GM23338 (cell line): ENCODE data around the gene DNAJB6. TPM values are rescaled to one million over a fixed set of nuclear protein-coding genes. Genes with fewer than 3 reads are reported as not detected.

Experiments used
- ATAC-seq: fragments of 200-7000 bp; cut with Tn5 transposase; 3 replicates; pipeline ENCODE4 v1.9.1; 2020
- DNase-seq: peaks from one replicate; pipeline ENCODE4 v3.0.0-alpha.2; 2015; ENCODE audit warnings: low spot score
- H2AFZ ChIP-seq: fragments of 200-600 bp; sonication (generic); 2 replicates; pipeline ENCODE4 v1.8.0; 2016; ENCODE audit warnings: antibody characterized with exemption, mild to moderate bottlenecking, moderate library complexity
- H3F3A ChIP-seq: fragments of 200-600 bp; sonication (generic); replicated peaks from 2 replicates; pipeline ENCODE4 v1.8.0; 2017; ENCODE audit warnings: antibody characterized with exemption, mixed run types, low read depth
- H3K27ac ChIP-seq: fragments of 200-600 bp; sonication (generic); 2 replicates; pipeline ENCODE4 v1.6.1; 2016; ENCODE audit warnings: low read depth
- H3K27me3 ChIP-seq: fragments of 200-600 bp; sonication (generic); 2 replicates; pipeline ENCODE4 v1.8.0; 2016; ENCODE audit warnings: mild to moderate bottlenecking, mixed run types, moderate library complexity; ENCODE audit not compliant: insufficient read depth
- H3K36me3 ChIP-seq: fragments of 200-600 bp; sonication (generic); 2 replicates; pipeline ENCODE4 v1.8.0; 2016; ENCODE audit warnings: mild to moderate bottlenecking; ENCODE audit not compliant: insufficient read depth
- H3K4me1 ChIP-seq: fragments of 200-600 bp; sonication (generic); 2 replicates; pipeline ENCODE4 v1.8.0; 2016; ENCODE audit warnings: mild to moderate bottlenecking, moderate library complexity; ENCODE audit not compliant: insufficient read depth
- H3K4me2 ChIP-seq: fragments of 200-600 bp; sonication (generic); 2 replicates; pipeline ENCODE4 v1.7.1; 2017; ENCODE audit warnings: mixed run types
- H3K4me3 ChIP-seq: fragments of 200-600 bp; sonication (generic); 2 replicates; pipeline ENCODE4 v1.6.1; 2016; ENCODE audit warnings: mixed run types
- H3K79me2 ChIP-seq: fragments of 200-600 bp; sonication (generic); replicated peaks from 2 replicates; pipeline ENCODE4 v1.8.0; 2017; ENCODE audit warnings: mild to moderate bottlenecking; ENCODE audit not compliant: insufficient read depth
- H3K9me2 ChIP-seq: fragments of 200-600 bp; sonication (generic); 2 replicates; pipeline ENCODE4 v1.8.0; 2017; ENCODE audit not compliant: insufficient read depth
- H4K20me1 ChIP-seq: fragments of 200-600 bp; sonication (generic); replicated peaks from 2 replicates; pipeline ENCODE4 v1.8.0; 2017; ENCODE audit warnings: mild to moderate bottlenecking; ENCODE audit not compliant: insufficient read depth
- H3K27ac Mint-ChIP-seq: 2 replicates; pipeline ENCODE4 v1.8.0; 2020; ENCODE audit warnings: inconsistent platforms, mild to moderate bottlenecking, moderate library complexity, mixed read lengths
- H3K27me3 Mint-ChIP-seq: 3 replicates; pipeline ENCODE4 v1.8.0; 2022; ENCODE audit warnings: low read depth, mild to moderate bottlenecking, moderate library complexity, mixed read lengths, inconsistent platforms; ENCODE audit not compliant: insufficient read depth, poor library complexity
- H3K36me3 Mint-ChIP-seq: 3 replicates; pipeline ENCODE4 v1.8.0; 2021; ENCODE audit warnings: low read depth, mild to moderate bottlenecking, inconsistent platforms, moderate library complexity, mixed read lengths
- H3K4me1 Mint-ChIP-seq: 3 replicates; pipeline ENCODE4 v1.8.0; 2020; ENCODE audit warnings: mild to moderate bottlenecking, inconsistent platforms, mixed read lengths
- H3K4me3 Mint-ChIP-seq: 3 replicates; pipeline ENCODE4 v1.8.0; 2021; ENCODE audit warnings: moderate library complexity, mild to moderate bottlenecking, inconsistent platforms, mixed read lengths
- H3K9me3 Mint-ChIP-seq: 3 replicates; pipeline ENCODE4 v1.8.0; 2020; ENCODE audit warnings: moderate library complexity, mild to moderate bottlenecking, inconsistent platforms, mixed read lengths
- CTCF ChIP-seq, 2 experiments: fragments of 200-600 bp in 1 of 2; sonication (generic) in 1 of 2; conservative IDR thresholded peaks; 2 replicates each; pipeline versions ENCODE4 v1.5.1 to v1.6.1; 2016 to 2017; ENCODE audit warnings: antibody characterized with exemption in 2 of 2, low read depth in 2 of 2, mild to moderate bottlenecking in 2 of 2, moderate library complexity in 1 of 2
- STAT1 ChIP-seq: IDR thresholded peaks from one replicate; pipeline ENCODE4 v1.6.1; 2016; ENCODE audit warnings: antibody characterized with exemption; ENCODE audit not compliant: unreplicated experiment
- polyA plus RNA-seq: library from polyadenylated mRNA; unstranded; fragments of >200 nt; fragmentation: Nextera tagmentation; extraction: Ambion mirVana; gene quantifications from 2 replicates; pipeline ENCODE4 v1.2.1, GENCODE V29; 2016
- total RNA-seq: library from RNA; depleted of rRNA; stranded (reverse); fragments of >200 nt; shearing (Covaris generic); gene quantifications from 2 replicates; pipeline ENCODE4 v1.2.3, GENCODE V29; 2014
- TF ChIP-seq, protein P1 (sequence below): fragments of 250-450 bp; sonication (Bioruptor Pico); IDR thresholded peaks from 2 replicates; pipeline ENCODE4 v1.5.0; 2020; ENCODE audit warnings: mild to moderate bottlenecking, moderate library complexity

DNAJB6 gene
- total and polyA plus RNA-seq, 2 experiments from 2014 or later, result 308 to 322 TPM

GRCh38 chr7:157423886-157424565 lies 87.2 kb downstream of the DNAJB6 start (continued):
- TF ChIP-seq, protein P1, sequence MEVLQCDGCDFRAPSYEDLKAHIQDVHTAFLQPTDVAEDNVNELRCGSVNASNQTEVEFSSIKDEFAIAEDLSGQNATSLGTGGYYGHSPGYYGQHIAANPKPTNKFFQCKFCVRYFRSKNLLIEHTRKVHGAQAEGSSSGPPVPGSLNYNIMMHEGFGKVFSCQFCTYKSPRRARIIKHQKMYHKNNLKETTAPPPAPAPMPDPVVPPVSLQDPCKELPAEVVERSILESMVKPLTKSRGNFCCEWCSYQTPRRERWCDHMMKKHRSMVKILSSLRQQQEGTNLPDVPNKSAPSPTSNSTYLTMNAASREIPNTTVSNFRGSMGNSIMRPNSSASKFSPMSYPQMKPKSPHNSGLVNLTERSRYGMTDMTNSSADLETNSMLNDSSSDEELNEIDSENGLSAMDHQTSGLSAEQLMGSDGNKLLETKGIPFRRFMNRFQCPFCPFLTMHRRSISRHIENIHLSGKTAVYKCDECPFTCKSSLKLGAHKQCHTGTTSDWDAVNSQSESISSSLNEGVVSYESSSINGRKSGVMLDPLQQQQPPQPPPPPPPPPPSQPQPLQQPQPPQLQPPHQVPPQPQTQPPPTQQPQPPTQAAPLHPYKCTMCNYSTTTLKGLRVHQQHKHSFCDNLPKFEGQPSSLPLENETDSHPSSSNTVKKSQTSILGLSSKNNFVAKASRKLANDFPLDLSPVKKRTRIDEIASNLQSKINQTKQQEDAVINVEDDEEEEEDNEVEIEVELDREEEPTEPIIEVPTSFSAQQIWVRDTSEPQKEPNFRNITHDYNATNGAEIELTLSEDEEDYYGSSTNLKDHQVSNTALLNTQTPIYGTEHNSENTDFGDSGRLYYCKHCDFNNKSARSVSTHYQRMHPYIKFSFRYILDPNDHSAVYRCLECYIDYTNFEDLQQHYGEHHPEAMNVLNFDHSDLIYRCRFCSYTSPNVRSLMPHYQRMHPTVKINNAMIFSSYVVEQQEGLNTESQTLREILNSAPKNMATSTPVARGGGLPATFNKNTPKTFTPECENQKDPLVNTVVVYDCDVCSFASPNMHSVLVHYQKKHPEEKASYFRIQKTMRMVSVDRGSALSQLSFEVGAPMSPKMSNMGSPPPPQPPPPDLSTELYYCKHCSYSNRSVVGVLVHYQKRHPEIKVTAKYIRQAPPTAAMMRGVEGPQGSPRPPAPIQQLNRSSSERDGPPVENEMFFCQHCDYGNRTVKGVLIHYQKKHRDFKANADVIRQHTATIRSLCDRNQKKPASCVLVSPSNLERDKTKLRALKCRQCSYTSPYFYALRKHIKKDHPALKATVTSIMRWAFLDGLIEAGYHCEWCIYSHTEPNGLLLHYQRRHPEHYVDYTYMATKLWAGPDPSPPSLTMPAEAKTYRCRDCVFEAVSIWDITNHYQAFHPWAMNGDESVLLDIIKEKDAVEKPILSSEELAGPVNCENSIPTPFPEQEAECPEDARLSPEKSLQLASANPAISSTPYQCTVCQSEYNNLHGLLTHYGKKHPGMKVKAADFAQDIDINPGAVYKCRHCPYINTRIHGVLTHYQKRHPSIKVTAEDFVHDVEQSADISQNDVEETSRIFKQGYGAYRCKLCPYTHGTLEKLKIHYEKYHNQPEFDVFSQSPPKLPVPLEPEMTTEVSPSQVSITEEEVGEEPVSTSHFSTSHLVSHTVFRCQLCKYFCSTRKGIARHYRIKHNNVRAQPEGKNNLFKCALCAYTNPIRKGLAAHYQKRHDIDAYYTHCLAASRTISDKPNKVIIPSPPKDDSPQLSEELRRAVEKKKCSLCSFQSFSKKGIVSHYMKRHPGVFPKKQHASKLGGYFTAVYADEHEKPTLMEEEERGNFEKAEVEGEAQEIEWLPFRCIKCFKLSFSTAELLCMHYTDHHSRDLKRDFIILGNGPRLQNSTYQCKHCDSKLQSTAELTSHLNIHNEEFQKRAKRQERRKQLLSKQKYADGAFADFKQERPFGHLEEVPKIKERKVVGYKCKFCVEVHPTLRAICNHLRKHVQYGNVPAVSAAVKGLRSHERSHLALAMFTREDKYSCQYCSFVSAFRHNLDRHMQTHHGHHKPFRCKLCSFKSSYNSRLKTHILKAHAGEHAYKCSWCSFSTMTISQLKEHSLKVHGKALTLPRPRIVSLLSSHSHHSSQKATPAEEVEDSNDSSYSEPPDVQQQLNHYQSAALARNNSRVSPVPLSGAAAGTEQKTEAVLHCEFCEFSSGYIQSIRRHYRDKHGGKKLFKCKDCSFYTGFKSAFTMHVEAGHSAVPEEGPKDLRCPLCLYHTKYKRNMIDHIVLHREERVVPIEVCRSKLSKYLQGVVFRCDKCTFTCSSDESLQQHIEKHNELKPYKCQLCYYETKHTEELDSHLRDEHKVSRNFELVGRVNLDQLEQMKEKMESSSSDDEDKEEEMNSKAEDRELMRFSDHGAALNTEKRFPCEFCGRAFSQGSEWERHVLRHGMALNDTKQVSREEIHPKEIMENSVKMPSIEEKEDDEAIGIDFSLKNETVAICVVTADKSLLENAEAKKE (CRISPR knock-in tag), result no peak

DNA sequence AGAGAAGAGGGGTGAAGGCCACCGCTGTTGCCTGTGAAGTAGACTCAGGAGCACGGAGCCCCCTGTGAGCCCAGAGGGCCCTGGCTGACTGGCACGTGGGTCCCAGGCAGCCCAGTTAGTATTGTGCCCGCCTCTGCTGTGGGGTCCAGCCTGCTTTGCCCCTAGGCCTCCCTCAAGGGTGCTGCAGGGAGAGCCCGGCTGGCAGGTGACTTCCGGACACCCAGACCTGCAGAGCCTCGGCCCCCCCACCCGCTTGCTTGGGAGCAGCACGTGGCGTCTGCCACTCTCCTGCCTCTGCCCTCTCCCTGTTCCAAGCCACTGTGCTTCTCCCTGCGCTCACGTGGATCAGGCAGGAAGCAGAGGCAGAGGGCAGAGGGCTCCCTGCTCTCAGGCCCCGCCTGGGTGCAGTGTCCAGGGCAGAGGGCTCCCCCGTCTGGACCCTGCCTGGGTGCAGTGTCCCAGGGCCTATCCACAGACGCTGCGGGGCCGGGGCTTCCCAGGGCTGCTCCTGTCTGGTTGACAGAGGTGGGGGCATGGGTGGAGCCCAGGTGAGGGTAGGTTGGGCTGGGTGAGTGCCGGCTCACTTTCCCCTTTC lies 88.4 kb downstream of the DNAJB6 start:
- H3K79me2 ChIP-seq, result no peaks in the 10 kb centered on the region
- TF ChIP-seq CTCF (conservative IDR thresholded peaks at IDR 0.05; ENCODE audit: low read depth in 2 of 2) (peak in 1 of 2 experiments; percentile 35; a peak in 2 of 4 replicates), STAT1 (no peak)
- ATAC-seq, result peak; percentile 57
- H3K9me3 Mint-ChIP-seq, result no peaks in the 10 kb centered on the region
- no peaks in the 10 kb centered on the region for H3K36me3 ChIP-seq
- no peaks in the 10 kb centered on the region for H3K27me3 ChIP-seq
- no peaks in the 10 kb centered on the region for H3K4me1 ChIP-seq
- H3K27ac Mint-ChIP-seq, result no peak overlapping the region
- no peaks in the 10 kb centered on the region; the same call in 1 of the 3 replicates for H3K36me3 Mint-ChIP-seq
- no peaks in the 10 kb centered on the region for H3K4me1 Mint-ChIP-seq
- H3K4me3 ChIP-seq, result no peak overlapping the region
- no peaks in the 10 kb centered on the region for H4K20me1 ChIP-seq
- peaks cover 12% of the 10 kb centered on the region for H3K27me3 Mint-ChIP-seq
- H3K4me3 Mint-ChIP-seq, result no peak overlapping the region
- H3K27ac ChIP-seq, result no peak overlapping the region
- peaks cover 4% of the 10 kb centered on the region; the same call in 1 of the 2 replicates for H3F3A ChIP-seq
- H3K4me2 ChIP-seq, result no peak overlapping the region
- no peak overlapping the region for H2AFZ ChIP-seq
- no peaks in the 10 kb centered on the region for H3K9me2 ChIP-seq
- DNase-seq, result no peak
